IMR-90 (cell line): ENCODE results near the gene TUBA1A. TPM values are rescaled to one million over a fixed set of nuclear protein-coding genes. Genes with fewer than 3 reads are reported as not detected.
A peak's percentile ranks its signal among the peaks of the same experiment; 100 is the strongest.

Source experiments
- ATAC-seq: fragments of 200-7000 bp; cut with Tn5 transposase; 2 replicates; pipeline ENCODE4 v1.9.1; 2020; ENCODE audit warnings: low read depth, mild to moderate bottlenecking, moderate library complexity
- BruUV-seq: library from RNA; stranded (reverse); fragments of 400-500 nt; replicated peaks from 2 replicates; lab custom pipeline; 2021; lab: Mats Ljungman, UMichigan
- CTCF ChIA-PET: fragments of 300-600 bp; formaldehyde crosslinking; extraction: SDS; loops from one replicate; lab custom pipeline; 2021; ENCODE audit warnings: antibody characterized with exemption; lab: Yijun Ruan, JAX
- POLR2A ChIA-PET: fragments of 300-600 bp; sonication (Branson Sonifier 250); formaldehyde crosslinking; loops from one replicate; lab custom pipeline; 2022; ENCODE audit warnings: antibody characterized with exemption; ENCODE audit not compliant: unreplicated experiment; lab: Charles Lee
- DNase-seq: peaks from one replicate; pipeline ENCODE4 v3.0.0; 2013
- H2AFZ ChIP-seq: replicated peaks from 2 replicates; pipeline ENCODE3; 2013; ENCODE audit warnings: low read length, mild to moderate bottlenecking; ENCODE audit not compliant: poor library complexity
- H2AK5ac ChIP-seq: 2 replicates; pipeline ENCODE4 v1.6.1; 2013; ENCODE audit warnings: low read depth, low read length, inconsistent platforms
- H2AK9ac ChIP-seq: replicated peaks from 2 replicates; pipeline ENCODE3; 2013; ENCODE audit warnings: mild to moderate bottlenecking, low read depth, low read length, moderate library complexity; ENCODE audit not compliant: poor library complexity
- H2BK120ac ChIP-seq: 2 replicates; pipeline ENCODE4 v1.6.1; 2013; ENCODE audit warnings: low read depth, low read length, inconsistent platforms
- H2BK15ac ChIP-seq: 3 replicates; pipeline ENCODE4 v1.6.1; 2013; ENCODE audit warnings: low read depth, low read length, inconsistent platforms
- H2BK20ac ChIP-seq: 2 replicates; pipeline ENCODE4 v1.6.1; 2013; ENCODE audit warnings: low read depth, mild to moderate bottlenecking, inconsistent platforms, low read length, moderate library complexity
- H2BK5ac ChIP-seq: 2 replicates; pipeline ENCODE4 v1.6.1; 2013; ENCODE audit warnings: mild to moderate bottlenecking, low read depth, low read length, inconsistent platforms; ENCODE audit not compliant: poor library complexity, severe bottlenecking
- H3K14ac ChIP-seq: replicated peaks from 2 replicates; pipeline ENCODE4 v1.6.1; 2013; ENCODE audit warnings: low read depth, low read length, inconsistent platforms
- H3K18ac ChIP-seq: 2 replicates; pipeline ENCODE4 v1.6.1; 2013; ENCODE audit warnings: low read depth, low read length, control low read depth
- H3K23ac ChIP-seq: 2 replicates; pipeline ENCODE4 v1.6.1; 2013; ENCODE audit warnings: low read depth, low read length, inconsistent platforms
- H3K27ac ChIP-seq: 2 replicates; pipeline ENCODE4 v1.5.1; 2013; ENCODE audit warnings: mild to moderate bottlenecking, control low read depth, low read length; ENCODE audit not compliant: insufficient read depth
- H3K27me3 ChIP-seq: 2 replicates; pipeline ENCODE4 v1.6.1; 2013; ENCODE audit warnings: low read length; ENCODE audit not compliant: control insufficient read depth, insufficient read depth
- H3K36me3 ChIP-seq: 2 replicates; pipeline ENCODE4 v1.6.1; 2013; ENCODE audit warnings: low read length, mixed read lengths; ENCODE audit not compliant: control insufficient read depth, insufficient read depth
- H3K4ac ChIP-seq: 2 replicates; pipeline ENCODE4 v1.6.1; 2013; ENCODE audit warnings: low read depth, low read length, inconsistent platforms
- H3K4me1 ChIP-seq: 2 replicates; pipeline ENCODE4 v1.6.1; 2013; ENCODE audit warnings: low read length, mixed read lengths; ENCODE audit not compliant: control insufficient read depth, insufficient read depth
- H3K4me2 ChIP-seq: 2 replicates; pipeline ENCODE4 v1.6.1; 2013; ENCODE audit warnings: low read depth, mild to moderate bottlenecking, control low read depth, low read length, moderate library complexity
- H3K4me3 ChIP-seq: 2 replicates; pipeline ENCODE4 v1.5.1; 2013; ENCODE audit warnings: low read depth, mild to moderate bottlenecking, control low read depth, low read length, moderate library complexity; ENCODE audit not compliant: insufficient read depth
- H3K56ac ChIP-seq: 2 replicates; pipeline ENCODE4 v1.6.1; 2013; ENCODE audit warnings: low read length, inconsistent platforms; ENCODE audit not compliant: insufficient read depth; ENCODE audit errors: extremely low read depth
- H3K79me1 ChIP-seq, 2 experiments: 2 replicates each; pipeline ENCODE4 v1.6.1; 2013; ENCODE audit warnings: low read length in 2 of 2, inconsistent platforms in 1 of 2, low read depth in 1 of 2
- H3K9ac ChIP-seq: 2 replicates; pipeline ENCODE4 v1.6.1; 2013; ENCODE audit warnings: low read depth, low read length, control low read depth
- H3K9me1 ChIP-seq: 2 replicates; pipeline ENCODE4 v1.6.1; 2013; ENCODE audit warnings: low read length, inconsistent platforms; ENCODE audit not compliant: insufficient read depth
- H3K9me3 ChIP-seq: 2 replicates; pipeline ENCODE4 v1.6.1; 2013; ENCODE audit warnings: low read length; ENCODE audit not compliant: control insufficient read depth, insufficient read depth
- H4K20me1 ChIP-seq: 2 replicates; pipeline ENCODE4 v1.6.1; 2013; ENCODE audit warnings: low read length, inconsistent platforms; ENCODE audit not compliant: insufficient read depth
- H4K5ac ChIP-seq: 2 replicates; pipeline ENCODE4 v1.6.1; 2013; ENCODE audit warnings: mild to moderate bottlenecking, low read depth, low read length, control low read depth
- H4K8ac ChIP-seq, 2 experiments: 2 replicates each; pipeline ENCODE4 v1.6.1; 2013; ENCODE audit warnings: low read depth in 2 of 2, low read length in 2 of 2, control low read depth in 1 of 2, inconsistent platforms in 1 of 2
- H4K91ac ChIP-seq: 2 replicates; pipeline ENCODE4 v1.6.1; 2013; ENCODE audit warnings: low read depth, low read length, inconsistent platforms; ENCODE audit not compliant: insufficient read depth
- CEBPB ChIP-seq: IDR thresholded peaks from 2 replicates; pipeline ENCODE4 v1.6.1; 2012; ENCODE audit warnings: low read depth, low read length, improper control_type of control experiment
- ELK1 ChIP-seq: fragments of 150-350 bp; IDR thresholded peaks from 2 replicates; pipeline ENCODE4 v1.6.1; 2016; ENCODE audit warnings: low read depth, mild to moderate bottlenecking, low read length, moderate library complexity, borderline replicate concordance
- FOS ChIP-seq: fragments of 150-350 bp; IDR thresholded peaks from 2 replicates; pipeline ENCODE4 v1.6.1; 2016; ENCODE audit warnings: low read depth, low read length
- MXI1 ChIP-seq: IDR thresholded peaks from 2 replicates; pipeline ENCODE4 v1.6.1; 2012; ENCODE audit warnings: low read depth, mild to moderate bottlenecking, low read length, moderate library complexity, borderline replicate concordance
- NFE2L2 ChIP-seq: fragments of 150-350 bp; IDR thresholded peaks from 2 replicates; pipeline ENCODE4 v1.6.1; 2016; ENCODE audit warnings: low read depth, mild to moderate bottlenecking, low read length
- RAD21 ChIP-seq: IDR thresholded peaks from 2 replicates; pipeline ENCODE4 v1.6.1; 2012; ENCODE audit warnings: low read length, improper control_type of control experiment
- USF2 ChIP-seq: fragments of 150-350 bp; IDR thresholded peaks from 2 replicates; pipeline ENCODE4 v1.6.1; 2017; ENCODE audit warnings: mild to moderate bottlenecking, antibody characterized with exemption, low read length, low read depth
- WGBS, 2 experiments: methylation state at CpG; one replicate each; pipeline versions ENCODE4 v1.1.5 to v1.1.7; 2013; ENCODE audit warnings: missing lambda C conversion rate in 2 of 2; ENCODE audit not compliant: insufficient read length in 1 of 2; ENCODE audit errors: extremely low coverage in 2 of 2; 5-methylcytosine and 5-hydroxymethylcytosine counted together
- dilution Hi-C: fragments of 300-500 bp; cut with HindIII; formaldehyde crosslinking; loops from one replicate; pipeline ENCODE4 v1.14.3; 2018; ENCODE audit warnings: low sequenced_read_pairs; ENCODE audit not compliant: unreplicated experiment
- in situ Hi-C: fragments of 300-500 bp; cut with MboI; formaldehyde crosslinking; loops from 3 replicates; pipeline ENCODE4 v1.14.3; 2019; ENCODE audit warnings: low sequenced_read_pairs, inconsistent platforms, mixed read lengths
- intact Hi-C: fragments of 100-400 bp; cut with micrococcal nuclease; formaldehyde crosslinking; loops from 2 replicates; pipeline ENCODE4 v1.10.0; 2022
- polyA plus RNA-seq, 3 experiments: library from polyadenylated mRNA; depleted of rRNA; stranded (reverse); fragments of >200 nt; gene quantifications; 2 replicates each; pipeline ENCODE4 v1.2.3, GENCODE V29; 2012; ENCODE audit warnings: low replicate concordance in 1 of 3
- total RNA-seq: library from RNA; depleted of rRNA; stranded (reverse); fragments of >200 nt; gene quantifications from 2 replicates; pipeline ENCODE4 v1.2.3, GENCODE V29; 2012

Gene TUBA1A
- total and polyA plus RNA-seq, 2 of the 4 experiments (the other 2 are of a cell fraction): 2,105 to 2,832 TPM

DNA sequence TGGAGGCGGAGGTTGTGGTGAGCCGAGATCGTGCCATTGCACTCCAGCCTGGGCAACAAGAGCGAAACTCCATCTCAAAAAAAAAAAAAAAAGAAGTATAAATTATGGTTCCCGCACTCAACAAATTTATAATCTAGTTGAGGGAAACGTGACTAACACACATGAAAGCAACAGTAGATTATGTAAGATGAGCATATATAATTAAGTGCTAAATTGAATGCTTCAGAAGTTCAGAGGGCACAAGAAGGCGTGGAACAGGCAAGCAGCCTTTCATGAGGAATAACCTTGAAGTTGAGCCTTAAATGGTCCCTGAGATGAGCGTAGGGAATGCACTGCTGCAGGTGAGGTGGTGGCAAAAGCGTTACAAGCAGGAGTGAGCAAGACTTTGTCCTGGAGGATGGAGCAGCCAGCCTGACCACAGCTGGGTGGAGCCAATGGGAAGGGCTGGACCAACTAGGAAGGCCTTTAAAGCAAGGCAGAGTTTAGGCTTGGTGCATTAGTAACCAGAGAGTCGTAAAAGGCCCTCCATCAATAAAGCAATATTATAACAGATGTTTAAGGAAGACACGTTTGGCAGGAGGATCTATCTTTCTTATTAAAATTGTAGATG lies 30.6 kb upstream of the TUBA1A start:
- Histone ChIP-seq H3K36me3 (no peaks in the 10 kb centered on the region), H3K14ac (0 out of 2 replicates have a peak overlapping the region, but pooled peaks have one; percentile 53), H3K27me3 (no peaks in the 10 kb centered on the region), H2BK120ac (no peak overlapping the region), H2BK5ac (no peak overlapping the region), H4K20me1 (no peaks in the 10 kb centered on the region), H3K4me3 (no peak overlapping the region), H2AK9ac (no peak overlapping the region), H2AFZ (peak overlapping the region; percentile 59), H2BK15ac (peak overlapping the region; percentile 74; the same call in 1 of the 3 replicates), H3K27ac (no peak overlapping the region), H3K4ac (no peak overlapping the region; the same call in 1 of the 2 replicates), H4K8ac (no peak overlapping the region), H3K4me1 (peaks cover 9% of the 10 kb centered on the region), H3K9me1 (peaks cover 6% of the 10 kb centered on the region), H3K4me2 (no peak overlapping the region), H3K9ac (no peak overlapping the region), H3K79me1 (peaks cover 0 to 4% of the 10 kb centered on the region in 2 experiments; a peak in 2 of 4 replicates), H3K9me3 (no peaks in the 10 kb centered on the region), H3K23ac (no peak overlapping the region), H2BK20ac (no peak overlapping the region), H3K18ac (no peak overlapping the region), H3K56ac (no peak overlapping the region), H2AK5ac (peak overlapping the region; percentile 76), H4K5ac (no peak overlapping the region), H4K91ac (no peak overlapping the region)
- BruUV-seq: no TSS peak
- ChIA-PET CTCF (no interaction called here), POLR2A (no interaction called here)
- DNase-seq: no peak
- TF ChIP-seq ELK1 (no peak), FOS (no peak), MXI1 (no peak), NFE2L2 (no peak), CEBPB (no peak), USF2 (no peak), RAD21 (no peak)
- dilution Hi-C loops (no loop called here), in situ Hi-C loops (no loop called here), intact Hi-C loops (no loop called here)
- ATAC-seq: no peak
- WGBS, 2 experiments: no CpG with 5 or more reads among the region's 11 CpGs
